Transverse colon (tissue), 3 donors: ENCODE data around the gene NOS3.

Experiments
- CTCF ChIP-seq, 5 experiments: fragments of 200-600 bp in 3 of 5; fragments of 450-650 bp in 2 of 5; sonication (generic) in 3 of 5; IDR thresholded peaks; 1 replicate in 2 of 5; 2 replicates in 3 of 5; pipeline ENCODE4 v1.5.1; 2016 to 2017; ENCODE audit warnings: antibody characterized with exemption in 5 of 5, inconsistent platforms in 3 of 5, mild to moderate bottlenecking in 2 of 5, moderate library complexity in 1 of 5
- POLR2A ChIP-seq: fragments of 450-650 bp; IDR thresholded peaks from one replicate; pipeline ENCODE4 v1.6.1; 2016; ENCODE audit warnings: antibody characterized with exemption, mild to moderate bottlenecking, moderate library complexity

GRCh38 chr7:150992833-150993302 is 2.1 kb downstream of the NOS3 start:
- TF ChIP-seq CTCF (IDR thresholded peaks at IDR 0.05) (no peak), POLR2A (no peak)
